Hematopoietic multipotent progenitor cell (in vitro differentiated cells): Measurements from ENCODE around the gene ACOX2. TPM values are rescaled to one million over a fixed set of nuclear protein-coding genes. Genes with fewer than 3 reads are reported as not detected.

Source experiments
- DNase-seq, 3 donors: peaks; one replicate each; pipeline ENCODE4 v3.0.0-alpha.2; 2011 to 2015; ENCODE audit warnings: low read depth in 2 of 3, low spot score in 2 of 3
- total RNA-seq: library from RNA; depleted of rRNA; stranded (reverse); fragments of >200 nt; gene quantifications from one replicate; pipeline ENCODE4 v1.2.3, GENCODE V29; 2012

Gene ACOX2
- total RNA-seq, 1 donor: 5.7 TPM

- DNase-seq: no peak
Measured at GRCh38 chr3:58514405-58514804, 22.6 kb downstream of the ACOX2 start.

DNA sequence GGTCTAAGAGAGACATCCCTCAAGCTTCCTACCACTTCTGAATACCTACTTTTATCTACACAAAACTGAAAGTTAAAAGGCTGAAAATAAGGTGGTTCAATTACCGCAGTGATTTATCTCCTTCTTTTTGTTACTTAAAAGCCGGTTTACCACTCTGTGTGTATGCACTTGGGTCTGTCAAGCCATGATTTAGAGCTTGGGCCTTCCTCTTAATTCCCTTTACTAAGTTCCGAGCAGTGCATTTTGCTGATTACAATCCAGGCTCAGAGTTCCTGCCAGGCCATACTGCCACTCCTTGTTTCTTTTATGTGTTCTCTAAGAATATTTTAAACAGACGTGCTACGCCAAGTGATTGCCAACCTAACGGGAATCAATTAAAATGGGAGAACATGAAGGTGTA is 28.6 kb downstream of the ACOX2 start:
- DNase-seq: no peak

- DNase-seq: no peak
Measured at GRCh38 chr3:58507356-58508078, 29.5 kb downstream of the ACOX2 start.

GRCh38 chr3:58502872-58503271 is 34.1 kb downstream of the ACOX2 start:
- DNase-seq: no peak

GRCh38 chr3:58497097-58497496 is 39.9 kb downstream of the ACOX2 start:
- DNase-seq: no peak

- DNase-seq: no peak
Measured at GRCh38 chr3:58496206-58496857, 40.7 kb downstream of the ACOX2 start.

DNA sequence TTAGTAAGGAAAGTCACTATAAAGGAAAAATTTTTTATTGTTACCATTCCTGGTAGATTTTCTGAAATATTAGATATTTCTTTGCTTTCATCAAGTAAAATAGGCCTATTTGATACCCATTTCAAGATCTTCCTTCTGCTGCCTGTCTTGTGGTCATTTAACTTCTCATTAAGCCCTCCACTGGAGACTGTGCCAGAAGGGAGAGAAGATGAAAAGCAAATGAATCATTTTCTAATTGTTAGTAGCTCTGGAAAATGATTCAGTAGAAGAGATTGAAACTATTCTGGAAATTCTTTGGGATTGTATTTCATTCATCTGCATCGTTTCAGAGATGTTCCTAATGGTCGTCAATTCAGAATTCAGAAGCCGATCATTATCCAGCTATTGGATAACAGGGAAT is 41.9 kb downstream of the ACOX2 start:
- no peak for DNase-seq

- no peak for DNase-seq
Measured at GRCh38 chr3:58494107-58494506, 42.9 kb downstream of the ACOX2 start.

- DNase-seq: peak in 2 of 3 donors; percentile 31 to 68
Measured at GRCh38 chr3:58492494-58492905, 44.5 kb downstream of the ACOX2 start.

- peak; percentile 89 to 95 (median 94) for DNase-seq
Measured at GRCh38 chr3:58491506-58492402, 45.2 kb downstream of the ACOX2 start, which contains the start of gene KCTD6. Gene KCTD6 (plus strand): TSS chr3:58492096. CDS start chr3:58498756, 6,660 bp downstream.

GRCh38 chr3:58490860-58491501 is 46.0 kb downstream of the ACOX2 start:
- no peak for DNase-seq

GRCh38 chr3:58488967-58489366 is 48.0 kb downstream of the ACOX2 start:
- no peak for DNase-seq

- DNase-seq: no peak
Measured at GRCh38 chr3:58487140-58487886, 49.7 kb downstream of the ACOX2 start.

GRCh38 chr3:58485801-58486435 is 51.1 kb downstream of the ACOX2 start:
- no peak for DNase-seq

DNA sequence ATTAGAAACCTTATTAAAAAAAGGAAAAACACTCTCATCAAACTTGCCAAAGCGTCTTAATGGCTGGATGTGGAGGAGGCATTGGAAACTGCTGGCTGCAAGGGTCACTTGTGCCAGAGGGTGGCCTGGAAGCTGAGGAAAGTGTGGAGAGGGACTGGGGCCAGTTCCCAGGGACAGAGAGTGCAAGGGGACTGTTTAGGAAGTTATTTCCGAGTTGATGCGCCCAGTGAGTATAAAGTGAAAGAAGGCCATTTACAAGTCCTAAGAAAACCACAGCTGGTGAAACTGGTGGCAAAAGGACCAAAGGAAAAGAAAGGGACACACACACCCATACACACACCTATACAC is 52.3 kb downstream of the ACOX2 start:
- DNase-seq: no peak

DNA sequence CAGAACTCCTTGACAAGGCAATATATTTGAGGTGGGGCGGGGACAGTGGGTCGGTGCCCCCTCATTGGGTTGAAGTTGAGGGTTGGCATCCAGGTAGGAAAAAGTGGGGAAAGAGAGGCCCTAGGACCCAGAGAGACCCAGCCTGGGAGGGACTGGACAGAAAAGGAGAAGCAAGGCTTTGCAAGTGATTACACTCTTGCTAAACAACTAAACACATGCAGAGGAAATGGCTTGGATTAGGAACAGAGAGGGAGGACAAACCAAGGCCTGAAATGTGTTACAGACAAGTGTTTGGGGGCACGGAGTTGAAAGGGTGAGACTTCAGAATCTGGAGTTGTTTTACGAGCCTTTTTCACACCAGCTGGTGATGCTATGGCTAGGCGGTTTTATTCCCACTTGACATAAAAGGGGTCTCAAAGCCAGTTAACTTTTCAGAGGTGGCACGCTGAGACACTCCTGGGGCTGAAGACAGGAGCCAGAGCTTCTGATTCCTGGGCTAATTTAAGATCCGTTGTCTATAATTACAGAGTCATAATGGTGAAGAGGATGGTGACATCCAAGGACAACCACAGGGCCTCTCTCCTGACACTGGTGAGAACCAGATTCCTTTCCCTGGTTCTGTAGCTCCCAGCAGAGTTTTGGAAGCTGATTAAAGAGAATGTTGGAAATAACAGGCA is 52.8 kb downstream of the ACOX2 start:
- no peak for DNase-seq

GRCh38 chr3:58482917-58483636 is 53.9 kb downstream of the ACOX2 start:
- no peak for DNase-seq

- no peak for DNase-seq
Measured at GRCh38 chr3:58480309-58480708, 56.7 kb downstream of the ACOX2 start.
